Stimulated activated effector memory CD8-positive, alpha-beta T cell treated with anti-CD3 and anti-CD28 coated beads, Interleukin-12 subunit alpha, Interleukin-12 subunit beta, amount 100 ng/mL, for 72 hours (primary cell): ENCODE measurements around the gene HSF4.

Source experiments
- ATAC-seq: fragments of 150-1000 bp; cut with Tn5 transposase; 2 replicates; pipeline ENCODE4 v1.10.0; 2021
- DNase-seq, 2 donors: peaks; one replicate each; pipeline ENCODE4 v3.0.0; 2021 to 2022; ENCODE audit warnings: low spot score in 2 of 2
- H3K27ac Mint-ChIP-seq: one replicate; pipeline ENCODE4 v1.8.0; 2022; ENCODE audit warnings: mild to moderate bottlenecking, mixed read lengths
- H3K36me3 Mint-ChIP-seq: one replicate; pipeline ENCODE4 v1.8.0; 2022; ENCODE audit warnings: mild to moderate bottlenecking, mixed read lengths
- H3K4me1 Mint-ChIP-seq: one replicate; pipeline ENCODE4 v1.8.0; 2022; ENCODE audit warnings: mixed read lengths
- H3K4me3 Mint-ChIP-seq: one replicate; pipeline ENCODE4 v1.8.0; 2022; ENCODE audit warnings: mild to moderate bottlenecking, mixed read lengths
- H3K9me3 Mint-ChIP-seq: one replicate; pipeline ENCODE4 v1.8.0; 2022; ENCODE audit warnings: mixed read lengths

HSF4 gene

GRCh38 chr16:67157106-67157748, 7.3 kb upstream of the HSF4 start:
- peak overlapping the region; percentile 94 for H3K27ac Mint-ChIP-seq
- H3K4me1 Mint-ChIP-seq, result peaks cover 70% of the 10 kb centered on the region

GRCh38 chr16:67157892-67158635, 6.5 kb upstream of the HSF4 start:
- no peak for ATAC-seq
- Mint-ChIP-seq H3K4me1 (peaks cover 70% of the 10 kb centered on the region), H3K4me3 (peak overlapping the region; percentile 95), H3K27ac (peak overlapping the region; percentile 94), H3K9me3 (no peaks in the 10 kb centered on the region), H3K36me3 (peaks cover 32% of the 10 kb centered on the region)
- DNase-seq, result no peak

More at GRCh38 chr16:67157106-67157748, 7.3 kb upstream of the HSF4 start:
- Mint-ChIP-seq H3K9me3 (no peaks in the 10 kb centered on the region), H3K36me3 (peaks cover 38% of the 10 kb centered on the region), H3K4me3 (peak overlapping the region; percentile 95)
- DNase-seq (no peak), ATAC-seq (no peak)

GRCh38 chr16:67158637-67159600, 5.6 kb upstream of the HSF4 start:
- DNase-seq (peak; percentile 70 to 94), ATAC-seq (peak; percentile 72)
- H3K27ac Mint-ChIP-seq, result peak overlapping the region; percentile 94
- peak overlapping the region; percentile 95 for H3K4me3 Mint-ChIP-seq
- peaks cover 65% of the 10 kb centered on the region for H3K4me1 Mint-ChIP-seq
- peaks cover 25% of the 10 kb centered on the region for H3K36me3 Mint-ChIP-seq
- H3K9me3 Mint-ChIP-seq, result no peaks in the 10 kb centered on the region

GRCh38 chr16:67161595-67162058, 2.9 kb upstream of the HSF4 start:
- no peak for DNase-seq
- Mint-ChIP-seq H3K9me3 (no peaks in the 10 kb centered on the region), H3K27ac (no peak overlapping the region), H3K36me3 (peaks cover 28% of the 10 kb centered on the region), H3K4me3 (peak overlapping the region; percentile 95), H3K4me1 (peaks cover 67% of the 10 kb centered on the region)
- ATAC-seq, result no peak

GRCh38 chr16:67162506-67163163, 1.9 kb upstream of the HSF4 start:
- Mint-ChIP-seq H3K27ac (no peak overlapping the region), H3K9me3 (no peaks in the 10 kb centered on the region), H3K4me1 (peaks cover 65% of the 10 kb centered on the region), H3K4me3 (peak overlapping the region; percentile 95), H3K36me3 (peaks cover 38% of the 10 kb centered on the region)
- ATAC-seq (no peak), DNase-seq (no peak)

GRCh38 chr16:67163164-67163998, 1.2 kb upstream of the HSF4 start:
- Mint-ChIP-seq H3K4me3 (peak overlapping the region; percentile 95), H3K9me3 (no peaks in the 10 kb centered on the region), H3K27ac (no peak overlapping the region), H3K4me1 (peaks cover 62% of the 10 kb centered on the region), H3K36me3 (peaks cover 45% of the 10 kb centered on the region)
- peak in 1 of 2 donors; percentile 59 for DNase-seq
- peak; percentile 4 for ATAC-seq

- ATAC-seq (no peak), DNase-seq (no peak)
- no peak overlapping the region for H3K27ac Mint-ChIP-seq
- peaks cover 62% of the 10 kb centered on the region for H3K4me1 Mint-ChIP-seq
- peaks cover 52% of the 10 kb centered on the region for H3K36me3 Mint-ChIP-seq
- no peaks in the 10 kb centered on the region for H3K9me3 Mint-ChIP-seq
- H3K4me3 Mint-ChIP-seq, result peak overlapping the region; percentile 95
These were observed 466 bp upstream of the HSF4 start for GRCh38 chr16:67163999-67164558.

- DNase-seq (no peak), ATAC-seq (no peak)
- Mint-ChIP-seq H3K36me3 (peaks cover 64% of the 10 kb centered on the region), H3K4me1 (peaks cover 74% of the 10 kb centered on the region), H3K4me3 (peak overlapping the region; percentile 95), H3K27ac (peak overlapping the region; percentile 74), H3K9me3 (no peaks in the 10 kb centered on the region)
These were observed 855 bp downstream of the HSF4 start for GRCh38 chr16:67165121-67166078.

GRCh38 chr16:67166110-67166547, 1.6 kb downstream of the HSF4 start:
- DNase-seq (no peak), ATAC-seq (no peak)
- Mint-ChIP-seq H3K27ac (peak overlapping the region; percentile 72), H3K9me3 (no peaks in the 10 kb centered on the region), H3K36me3 (peaks cover 62% of the 10 kb centered on the region), H3K4me1 (peaks cover 74% of the 10 kb centered on the region), H3K4me3 (peak overlapping the region; percentile 95)

- Mint-ChIP-seq H3K4me1 (peaks cover 76% of the 10 kb centered on the region), H3K27ac (peak overlapping the region; percentile 72), H3K4me3 (peak overlapping the region; percentile 95)
These were observed 2.1 kb downstream of the HSF4 start for GRCh38 chr16:67166598-67167168.

GRCh38 chr16:67167588-67167987, 3.0 kb downstream of the HSF4 start:
- H3K27ac Mint-ChIP-seq, result peak overlapping the region; percentile 72
- no peaks in the 10 kb centered on the region for H3K9me3 Mint-ChIP-seq
- peaks cover 74% of the 10 kb centered on the region for H3K4me1 Mint-ChIP-seq
- peaks cover 63% of the 10 kb centered on the region for H3K36me3 Mint-ChIP-seq
- DNase-seq (no peak), ATAC-seq (no peak)
- peak overlapping the region; percentile 95 for H3K4me3 Mint-ChIP-seq

More at GRCh38 chr16:67166598-67167168, 2.1 kb downstream of the HSF4 start:
- no peak for DNase-seq
- H3K9me3 Mint-ChIP-seq, result no peaks in the 10 kb centered on the region
- ATAC-seq, result no peak
- H3K36me3 Mint-ChIP-seq, result peaks cover 62% of the 10 kb centered on the region

GRCh38 chr16:67169011-67169451, 4.5 kb downstream of the HSF4 start:
- H3K9me3 Mint-ChIP-seq, result no peaks in the 10 kb centered on the region
- no peak for ATAC-seq
- peaks cover 80% of the 10 kb centered on the region for H3K4me1 Mint-ChIP-seq
- peak overlapping the region; percentile 95 for H3K4me3 Mint-ChIP-seq
- peaks cover 75% of the 10 kb centered on the region for H3K36me3 Mint-ChIP-seq
- no peak for DNase-seq
- no peak overlapping the region for H3K27ac Mint-ChIP-seq
